IMR-90 (cell line): ENCODE measurements around the gene RALGPS1. TPM values are rescaled to one million over a fixed set of nuclear protein-coding genes. Genes with fewer than 3 reads are reported as not detected.

Experiments used
- ATAC-seq: fragments of 200-7000 bp; cut with Tn5 transposase; 2 replicates; pipeline ENCODE4 v1.9.1; 2020; ENCODE audit warnings: low read depth, mild to moderate bottlenecking, moderate library complexity
- BruUV-seq: library from RNA; stranded (reverse); fragments of 400-500 nt; replicated peaks from 2 replicates; lab custom pipeline; 2021; lab: Mats Ljungman, UMichigan
- CTCF ChIA-PET: fragments of 300-600 bp; formaldehyde crosslinking; extraction: SDS; loops from one replicate; lab custom pipeline; 2021; ENCODE audit warnings: antibody characterized with exemption; lab: Yijun Ruan, JAX
- POLR2A ChIA-PET: fragments of 300-600 bp; sonication (Branson Sonifier 250); formaldehyde crosslinking; loops from one replicate; lab custom pipeline; 2022; ENCODE audit warnings: antibody characterized with exemption; ENCODE audit not compliant: unreplicated experiment; lab: Charles Lee
- DNase-seq: peaks from one replicate; pipeline ENCODE4 v3.0.0; 2013
- H2AFZ ChIP-seq: replicated peaks from 2 replicates; pipeline ENCODE3; 2013; ENCODE audit warnings: low read length, mild to moderate bottlenecking; ENCODE audit not compliant: poor library complexity
- H2AK5ac ChIP-seq: 2 replicates; pipeline ENCODE4 v1.6.1; 2013; ENCODE audit warnings: low read depth, low read length, inconsistent platforms
- H2AK9ac ChIP-seq: replicated peaks from 2 replicates; pipeline ENCODE3; 2013; ENCODE audit warnings: mild to moderate bottlenecking, low read depth, low read length, moderate library complexity; ENCODE audit not compliant: poor library complexity
- H2BK120ac ChIP-seq: 2 replicates; pipeline ENCODE4 v1.6.1; 2013; ENCODE audit warnings: low read depth, low read length, inconsistent platforms
- H2BK15ac ChIP-seq: 3 replicates; pipeline ENCODE4 v1.6.1; 2013; ENCODE audit warnings: low read depth, low read length, inconsistent platforms
- H2BK20ac ChIP-seq: 2 replicates; pipeline ENCODE4 v1.6.1; 2013; ENCODE audit warnings: low read depth, mild to moderate bottlenecking, inconsistent platforms, low read length, moderate library complexity
- H2BK5ac ChIP-seq: 2 replicates; pipeline ENCODE4 v1.6.1; 2013; ENCODE audit warnings: mild to moderate bottlenecking, low read depth, low read length, inconsistent platforms; ENCODE audit not compliant: poor library complexity, severe bottlenecking
- H3K14ac ChIP-seq: replicated peaks from 2 replicates; pipeline ENCODE4 v1.6.1; 2013; ENCODE audit warnings: low read depth, low read length, inconsistent platforms
- H3K18ac ChIP-seq: 2 replicates; pipeline ENCODE4 v1.6.1; 2013; ENCODE audit warnings: low read depth, low read length, control low read depth
- H3K23ac ChIP-seq: 2 replicates; pipeline ENCODE4 v1.6.1; 2013; ENCODE audit warnings: low read depth, low read length, inconsistent platforms
- H3K27ac ChIP-seq: 2 replicates; pipeline ENCODE4 v1.5.1; 2013; ENCODE audit warnings: mild to moderate bottlenecking, control low read depth, low read length; ENCODE audit not compliant: insufficient read depth
- H3K27me3 ChIP-seq: 2 replicates; pipeline ENCODE4 v1.6.1; 2013; ENCODE audit warnings: low read length; ENCODE audit not compliant: control insufficient read depth, insufficient read depth
- H3K36me3 ChIP-seq: 2 replicates; pipeline ENCODE4 v1.6.1; 2013; ENCODE audit warnings: low read length, mixed read lengths; ENCODE audit not compliant: control insufficient read depth, insufficient read depth
- H3K4ac ChIP-seq: 2 replicates; pipeline ENCODE4 v1.6.1; 2013; ENCODE audit warnings: low read depth, low read length, inconsistent platforms
- H3K4me1 ChIP-seq: 2 replicates; pipeline ENCODE4 v1.6.1; 2013; ENCODE audit warnings: low read length, mixed read lengths; ENCODE audit not compliant: control insufficient read depth, insufficient read depth
- H3K4me2 ChIP-seq: 2 replicates; pipeline ENCODE4 v1.6.1; 2013; ENCODE audit warnings: low read depth, mild to moderate bottlenecking, control low read depth, low read length, moderate library complexity
- H3K4me3 ChIP-seq: 2 replicates; pipeline ENCODE4 v1.5.1; 2013; ENCODE audit warnings: low read depth, mild to moderate bottlenecking, control low read depth, low read length, moderate library complexity; ENCODE audit not compliant: insufficient read depth
- H3K56ac ChIP-seq: 2 replicates; pipeline ENCODE4 v1.6.1; 2013; ENCODE audit warnings: low read length, inconsistent platforms; ENCODE audit not compliant: insufficient read depth; ENCODE audit errors: extremely low read depth
- H3K79me1 ChIP-seq, 2 experiments: 2 replicates each; pipeline ENCODE4 v1.6.1; 2013; ENCODE audit warnings: low read length in 2 of 2, inconsistent platforms in 1 of 2, low read depth in 1 of 2
- H3K9ac ChIP-seq: 2 replicates; pipeline ENCODE4 v1.6.1; 2013; ENCODE audit warnings: low read depth, low read length, control low read depth
- H3K9me1 ChIP-seq: 2 replicates; pipeline ENCODE4 v1.6.1; 2013; ENCODE audit warnings: low read length, inconsistent platforms; ENCODE audit not compliant: insufficient read depth
- H3K9me3 ChIP-seq: 2 replicates; pipeline ENCODE4 v1.6.1; 2013; ENCODE audit warnings: low read length; ENCODE audit not compliant: control insufficient read depth, insufficient read depth
- H4K20me1 ChIP-seq: 2 replicates; pipeline ENCODE4 v1.6.1; 2013; ENCODE audit warnings: low read length, inconsistent platforms; ENCODE audit not compliant: insufficient read depth
- H4K5ac ChIP-seq: 2 replicates; pipeline ENCODE4 v1.6.1; 2013; ENCODE audit warnings: mild to moderate bottlenecking, low read depth, low read length, control low read depth
- H4K8ac ChIP-seq, 2 experiments: 2 replicates each; pipeline ENCODE4 v1.6.1; 2013; ENCODE audit warnings: low read depth in 2 of 2, low read length in 2 of 2, control low read depth in 1 of 2, inconsistent platforms in 1 of 2
- H4K91ac ChIP-seq: 2 replicates; pipeline ENCODE4 v1.6.1; 2013; ENCODE audit warnings: low read depth, low read length, inconsistent platforms; ENCODE audit not compliant: insufficient read depth
- CHD1 ChIP-seq: IDR thresholded peaks from 2 replicates; pipeline ENCODE4 v1.6.1; 2012; ENCODE audit warnings: low read depth, low read length, improper control_type of control experiment
- MXI1 ChIP-seq: IDR thresholded peaks from 2 replicates; pipeline ENCODE4 v1.6.1; 2012; ENCODE audit warnings: low read depth, mild to moderate bottlenecking, low read length, moderate library complexity, borderline replicate concordance
- NFE2L2 ChIP-seq: fragments of 150-350 bp; IDR thresholded peaks from 2 replicates; pipeline ENCODE4 v1.6.1; 2016; ENCODE audit warnings: low read depth, mild to moderate bottlenecking, low read length
- POLR2A ChIP-seq: IDR thresholded peaks from 2 replicates; pipeline ENCODE4 v1.6.1; 2012; ENCODE audit warnings: mild to moderate bottlenecking, low read depth, low read length
- SMC3 ChIP-seq: fragments of 150-350 bp; IDR thresholded peaks from 2 replicates; pipeline ENCODE4 v1.6.1; 2016; ENCODE audit warnings: low read depth, mild to moderate bottlenecking, antibody characterized with exemption, low read length, moderate library complexity
- WGBS, 2 experiments: methylation state at CpG; one replicate each; pipeline versions ENCODE4 v1.1.5 to v1.1.7; 2013; ENCODE audit warnings: missing lambda C conversion rate in 2 of 2; ENCODE audit not compliant: insufficient read length in 1 of 2; ENCODE audit errors: extremely low coverage in 2 of 2; 5-methylcytosine and 5-hydroxymethylcytosine counted together
- dilution Hi-C: fragments of 300-500 bp; cut with HindIII; formaldehyde crosslinking; loops from one replicate; pipeline ENCODE4 v1.14.3; 2018; ENCODE audit warnings: low sequenced_read_pairs; ENCODE audit not compliant: unreplicated experiment
- in situ Hi-C: fragments of 300-500 bp; cut with MboI; formaldehyde crosslinking; loops from 3 replicates; pipeline ENCODE4 v1.14.3; 2019; ENCODE audit warnings: low sequenced_read_pairs, inconsistent platforms, mixed read lengths
- intact Hi-C: fragments of 100-400 bp; cut with micrococcal nuclease; formaldehyde crosslinking; loops from 2 replicates; pipeline ENCODE4 v1.10.0; 2022
- polyA plus RNA-seq, 3 experiments: library from polyadenylated mRNA; depleted of rRNA; stranded (reverse); fragments of >200 nt; gene quantifications; 2 replicates each; pipeline ENCODE4 v1.2.3, GENCODE V29; 2012; ENCODE audit warnings: low replicate concordance in 1 of 3
- total RNA-seq: library from RNA; depleted of rRNA; stranded (reverse); fragments of >200 nt; gene quantifications from 2 replicates; pipeline ENCODE4 v1.2.3, GENCODE V29; 2012

Gene RALGPS1
- total and polyA plus RNA-seq, 2 of the 4 experiments (the other 2 are of a cell fraction): 0.90 to 2.8 TPM

DNA sequence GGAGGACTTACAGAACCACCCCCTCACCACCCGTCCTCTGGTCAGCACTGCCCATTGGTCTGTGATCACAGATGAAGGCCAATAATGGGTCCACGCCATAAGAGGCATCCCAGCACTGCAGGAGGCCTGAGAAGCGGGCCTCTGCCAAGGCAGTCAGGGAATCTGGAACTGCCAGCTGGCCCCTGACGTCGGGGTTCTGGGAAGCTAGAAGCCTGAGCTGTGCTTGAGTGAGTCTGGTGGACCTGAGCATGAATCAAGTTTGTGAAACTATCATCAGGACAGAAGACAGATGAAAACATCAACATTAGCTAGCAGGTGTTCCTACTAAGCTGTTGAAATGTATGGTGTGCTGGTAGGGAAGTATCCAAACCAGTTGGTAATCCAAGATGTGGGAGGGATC, 200.0 kb downstream of the RALGPS1 start (continued):
- TF ChIP-seq CHD1 (no peak), SMC3 (no peak), NFE2L2 (no peak)

DNA sequence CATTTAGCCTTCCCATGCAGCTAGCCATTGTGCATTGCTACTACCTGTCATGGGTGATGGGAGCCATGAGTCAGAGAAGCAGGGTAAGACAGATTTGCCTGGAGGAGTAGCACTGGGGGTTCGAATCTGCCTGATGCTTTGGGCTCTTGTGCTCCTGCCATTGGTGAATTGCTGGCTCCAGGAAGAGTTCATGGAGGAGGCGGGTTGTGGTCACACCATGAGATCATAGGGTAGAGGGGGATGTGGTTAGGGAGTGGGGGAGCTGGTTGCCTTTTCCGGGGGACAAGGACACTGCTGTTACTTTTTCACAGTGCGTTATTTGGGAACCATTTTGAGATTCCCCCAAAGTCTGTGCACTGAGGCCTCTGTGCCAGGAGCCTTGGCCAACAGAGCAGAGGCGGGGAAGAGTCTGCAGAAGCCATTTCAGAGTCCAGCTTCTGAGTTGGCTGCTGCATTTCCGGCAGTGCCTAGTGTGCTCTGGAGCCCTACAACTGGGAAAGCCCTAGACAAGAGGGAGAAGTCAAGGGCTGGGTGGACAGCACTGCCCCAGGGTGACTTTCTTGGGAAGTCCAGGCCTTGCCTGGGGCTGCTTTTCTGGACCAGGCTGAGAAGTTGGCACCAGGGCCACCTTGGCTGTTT, 201.6 kb downstream of the RALGPS1 start:
- peaks cover 32 to 75% of the 10 kb centered on the region in 2 experiments for H3K79me1 ChIP-seq
- no peak overlapping the region for H3K4ac ChIP-seq
- no peak overlapping the region for H4K91ac ChIP-seq
- dilution Hi-C loops (no loop called here), in situ Hi-C loops (no loop called here), intact Hi-C loops (no loop called here)
- no peaks in the 10 kb centered on the region for H3K9me3 ChIP-seq
- no peak overlapping the region for H3K9ac ChIP-seq
- 100% methylated on average over 5 of the region's 6 CpGs; no CpG with 5 or more reads in 1 of the 2 experiments for WGBS, 2 experiments
- peaks cover 27% of the 10 kb centered on the region for H3K4me1 ChIP-seq
- no peak overlapping the region for H2BK5ac ChIP-seq
- H2BK120ac ChIP-seq: no peak overlapping the region
- DNase-seq: no peak
- CTCF ChIA-PET: interaction anchor here (1.4 kb wide), 1 partner anchor 11 kb away, joined by 4 read pairs; no protein-coding TSS in a partner anchor
- no peak overlapping the region for H3K4me2 ChIP-seq
- POLR2A ChIA-PET: no interaction called here
- H3K56ac ChIP-seq: no peak overlapping the region
- H3K14ac ChIP-seq: no peak overlapping the region; the same call in 1 of the 2 replicates
- H3K36me3 ChIP-seq: peaks cover 58% of the 10 kb centered on the region
- no peak overlapping the region for H3K23ac ChIP-seq
- H3K4me3 ChIP-seq: no peak overlapping the region
- H4K8ac ChIP-seq: no peak overlapping the region
- no TSS peak for BruUV-seq
- no peak overlapping the region for H2AFZ ChIP-seq
- H3K9me1 ChIP-seq: peaks cover 32% of the 10 kb centered on the region
- no peaks in the 10 kb centered on the region for H3K27me3 ChIP-seq
- H4K20me1 ChIP-seq: peaks cover 59% of the 10 kb centered on the region
- peak; percentile 13; the same call in 1 of the 2 replicates for TF ChIP-seq POLR2A
- TF ChIP-seq MXI1: no peak
- H2BK15ac ChIP-seq: no peak overlapping the region
- H3K18ac ChIP-seq: no peak overlapping the region
- no peak overlapping the region for H4K5ac ChIP-seq
- H2AK5ac ChIP-seq: no peak overlapping the region
- peak overlapping the region; percentile 20 for H2AK9ac ChIP-seq
- H2BK20ac ChIP-seq: no peak overlapping the region
- no peak overlapping the region for H3K27ac ChIP-seq
- ATAC-seq: no peak
